ENCODE measurements around the gene IL19. TPM values are rescaled to one million over a fixed set of nuclear protein-coding genes. Genes with fewer than 3 reads are reported as not detected.
A peak's percentile ranks its signal among the peaks of the same experiment; 100 is the strongest.
"Not testable (repeated sequence)": the region's sequence is repeated elsewhere in the genome, so short reads cannot be mapped to it uniquely, and the experiment has no call there.

IL19 gene
- polyA plus RNA-seq, 3 donors from 2014 or later = not detected

- no peak overlapping the region for H3K27ac Mint-ChIP-seq
- H3K27me3 Mint-ChIP-seq (ENCODE audit: low read depth in 3 of 3) = peaks cover 0 to 3% (median 0%) of the 10 kb centered on the region in 3 donors
- H3K4me1 Mint-ChIP-seq = no peaks in the 10 kb centered on the region
- no peak for DNase-seq
- no peak overlapping the region for H3K4me3 Mint-ChIP-seq
- H3K36me3 Mint-ChIP-seq = no peaks in the 10 kb centered on the region
- H3K9me3 Mint-ChIP-seq = no peaks in the 10 kb centered on the region
Observed at GRCh38 chr1:206842854-206843253, 72.3 kb downstream of the IL19 start.

DNA sequence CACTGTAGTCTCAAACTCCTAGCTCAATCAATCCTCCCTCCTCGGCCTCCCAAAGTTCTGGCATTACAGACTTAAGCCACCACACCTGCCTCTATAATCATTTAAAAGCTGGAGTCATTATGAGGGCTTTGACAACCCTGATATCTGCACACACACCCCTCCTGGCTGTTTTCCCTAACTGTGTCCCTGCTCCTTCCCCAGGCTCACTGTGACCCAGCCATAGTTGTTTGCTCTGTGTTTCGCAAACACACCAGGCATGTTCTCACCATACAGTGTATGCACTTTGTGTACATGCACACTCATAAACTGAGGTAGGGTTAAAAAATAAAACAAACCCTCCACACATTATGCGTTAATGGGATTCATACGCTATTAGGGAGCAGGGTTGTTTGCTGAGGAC, 73.1 kb downstream of the IL19 start:
- no peak for DNase-seq
- Mint-ChIP-seq H3K9me3 (peaks cover 0 to 2% (median 0%) of the 10 kb centered on the region in 6 donors), H3K4me1 (no peaks in the 10 kb centered on the region), H3K27ac (no peak overlapping the region), H3K27me3 (ENCODE audit: low read depth in 3 of 3) (peaks cover 0 to 3% (median 0%) of the 10 kb centered on the region in 3 donors), H3K36me3 (no peaks in the 10 kb centered on the region), H3K4me3 (no peak overlapping the region)

DNA sequence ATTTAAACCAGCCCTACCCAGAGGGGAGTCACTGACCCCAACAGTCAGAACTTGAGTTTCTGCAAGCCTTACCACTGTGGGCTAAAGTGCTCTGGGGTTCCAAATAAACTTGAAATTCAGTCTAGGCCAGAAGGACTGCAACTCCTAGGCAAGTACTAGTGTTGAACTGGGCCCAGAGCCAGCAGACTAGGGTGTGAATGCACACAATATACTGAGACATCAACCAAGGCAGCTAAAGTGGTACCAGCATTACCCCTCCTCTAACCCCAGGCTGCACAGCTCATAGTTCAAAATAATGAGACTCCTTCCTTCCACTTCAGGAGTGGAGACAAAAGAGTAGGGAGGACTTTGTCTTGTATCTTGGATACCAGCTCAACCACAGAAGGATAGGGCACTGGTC, 75.9 kb downstream of the IL19 start:
- H3K36me3 Mint-ChIP-seq = no peaks in the 10 kb centered on the region
- no peak for DNase-seq
- peaks cover 0 to 3% (median 0%) of the 10 kb centered on the region in 6 donors for H3K9me3 Mint-ChIP-seq
- no peak overlapping the region for H3K27ac Mint-ChIP-seq
- H3K4me1 Mint-ChIP-seq = no peaks in the 10 kb centered on the region
- H3K4me3 Mint-ChIP-seq = no peak overlapping the region
- H3K27me3 Mint-ChIP-seq (ENCODE audit: low read depth in 3 of 3) = peaks cover 2 to 9% (median 6%) of the 10 kb centered on the region in 3 donors

- H3K27me3 Mint-ChIP-seq (ENCODE audit: low read depth in 3 of 3) = peaks cover 2 to 9% (median 9%) of the 10 kb centered on the region in 3 donors
- no peaks in the 10 kb centered on the region for H3K4me1 Mint-ChIP-seq
- DNase-seq = no peak
Observed at GRCh38 chr1:206847337-206847834, 76.8 kb downstream of the IL19 start.

DNA sequence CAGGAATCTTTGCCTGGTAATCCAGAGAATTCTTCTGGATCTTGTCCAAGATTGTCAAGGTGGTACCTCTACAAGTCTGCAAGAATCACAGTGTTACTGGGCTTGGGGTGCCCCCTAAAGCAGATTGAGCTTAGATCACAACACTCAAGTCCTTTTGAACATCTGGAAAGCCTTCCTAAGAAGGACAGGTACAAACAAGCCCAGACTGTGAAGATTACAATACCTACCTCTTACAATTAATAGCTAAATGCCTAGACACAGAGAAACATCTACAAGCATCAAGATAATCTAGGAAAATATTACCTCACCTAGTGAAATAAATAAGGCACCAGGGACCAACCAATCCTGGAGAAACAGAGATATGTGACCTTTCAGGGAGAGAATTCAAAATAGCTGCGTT, 77.4 kb downstream of the IL19 start:
- Mint-ChIP-seq H3K4me1 (no peaks in the 10 kb centered on the region), H3K27ac (no peak overlapping the region), H3K9me3 (peaks cover 0 to 3% (median 0%) of the 10 kb centered on the region in 6 donors), H3K27me3 (ENCODE audit: low read depth in 3 of 3) (peaks cover 2 to 10% (median 9%) of the 10 kb centered on the region in 3 donors), H3K36me3 (no peaks in the 10 kb centered on the region), H3K4me3 (no peak overlapping the region)
- DNase-seq = no peak

More at GRCh38 chr1:206847337-206847834, 76.8 kb downstream of the IL19 start:
- no peaks in the 10 kb centered on the region for H3K36me3 Mint-ChIP-seq
- peaks cover 0 to 3% (median 0%) of the 10 kb centered on the region in 6 donors for H3K9me3 Mint-ChIP-seq
- H3K4me3 Mint-ChIP-seq = no peak overlapping the region
- no peak overlapping the region for H3K27ac Mint-ChIP-seq

DNA sequence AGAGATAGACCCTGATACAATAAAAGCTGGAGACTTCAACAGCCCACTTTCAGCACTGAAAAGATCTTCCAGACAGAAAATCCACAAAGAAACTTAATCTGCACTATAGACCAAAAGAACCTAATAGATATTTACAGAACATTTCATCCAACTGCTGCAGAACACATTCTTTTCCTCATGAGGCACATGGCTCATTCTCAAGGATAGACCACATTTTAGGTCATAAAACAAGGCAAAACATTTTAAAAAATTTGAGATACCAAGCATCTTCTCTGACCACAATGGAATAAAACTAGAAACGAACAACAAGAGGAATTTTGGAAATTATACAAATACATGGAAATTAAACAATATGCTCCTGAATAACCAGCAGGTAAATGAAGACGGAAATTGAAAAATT, 79.8 kb downstream of the IL19 start:
- Mint-ChIP-seq H3K27ac (no peak overlapping the region), H3K27me3 (ENCODE audit: low read depth in 3 of 3) (peaks cover 2 to 10% (median 9%) of the 10 kb centered on the region in 3 donors), H3K4me3 (no peak overlapping the region), H3K4me1 (no peaks in the 10 kb centered on the region), H3K36me3 (no peaks in the 10 kb centered on the region), H3K9me3 (peaks cover 0 to 3% (median 0%) of the 10 kb centered on the region in 6 donors)
- DNase-seq = no peak

- Mint-ChIP-seq H3K4me1 (no peaks in the 10 kb centered on the region), H3K9me3 (peaks cover 0 to 3% (median 0%) of the 10 kb centered on the region in 6 donors), H3K4me3 (no peak overlapping the region), H3K27ac (no peak overlapping the region), H3K27me3 (ENCODE audit: low read depth in 3 of 3) (peaks cover 4 to 10% (median 7%) of the 10 kb centered on the region in 3 donors), H3K36me3 (no peaks in the 10 kb centered on the region)
- no peak for DNase-seq
Observed at GRCh38 chr1:206851341-206852010, 80.9 kb downstream of the IL19 start.

GRCh38 chr1:206852662-206853061, 82.1 kb downstream of the IL19 start:
- not testable (repeated sequence) for H3K4me3 Mint-ChIP-seq, H3K36me3 Mint-ChIP-seq, H3K27ac Mint-ChIP-seq, H3K4me1 Mint-ChIP-seq, DNase-seq, H3K9me3 Mint-ChIP-seq
- peaks cover 4 to 15% (median 9%) of the 10 kb centered on the region in 3 donors for H3K27me3 Mint-ChIP-seq (ENCODE audit: low read depth in 3 of 3)

- peaks cover 4 to 15% (median 9%) of the 10 kb centered on the region in 3 donors for H3K27me3 Mint-ChIP-seq (ENCODE audit: low read depth in 3 of 3)
- not testable (repeated sequence) for DNase-seq, H3K4me3 Mint-ChIP-seq, H3K9me3 Mint-ChIP-seq, H3K27ac Mint-ChIP-seq, H3K4me1 Mint-ChIP-seq, H3K36me3 Mint-ChIP-seq
Observed at GRCh38 chr1:206853696-206854095, 83.1 kb downstream of the IL19 start.

- Mint-ChIP-seq H3K27ac (no peak overlapping the region), H3K27me3 (ENCODE audit: low read depth in 3 of 3) (peaks cover 4 to 15% (median 9%) of the 10 kb centered on the region in 3 donors), H3K9me3 (no peaks in the 10 kb centered on the region), H3K4me1 (no peaks in the 10 kb centered on the region), H3K36me3 (no peaks in the 10 kb centered on the region), H3K4me3 (no peak overlapping the region)
- DNase-seq = no peak
Observed at GRCh38 chr1:206854401-206855129, 84.0 kb downstream of the IL19 start.

- Mint-ChIP-seq H3K4me1 (no peaks in the 10 kb centered on the region), H3K27ac (no peak overlapping the region), H3K36me3 (no peaks in the 10 kb centered on the region), H3K4me3 (no peak overlapping the region), H3K27me3 (ENCODE audit: low read depth in 3 of 3) (peaks cover 3 to 9% (median 6%) of the 10 kb centered on the region in 3 donors), H3K9me3 (no peaks in the 10 kb centered on the region)
- DNase-seq = no peak
Observed at GRCh38 chr1:206855859-206856258, 85.3 kb downstream of the IL19 start.

GRCh38 chr1:206856674-206857464, 86.3 kb downstream of the IL19 start:
- no peak overlapping the region for H3K27ac Mint-ChIP-seq
- no peak overlapping the region for H3K4me3 Mint-ChIP-seq
- no peaks in the 10 kb centered on the region for H3K4me1 Mint-ChIP-seq
- peaks cover 0 to 4% (median 3%) of the 10 kb centered on the region in 3 donors for H3K36me3 Mint-ChIP-seq
- peaks cover 2 to 6% (median 6%) of the 10 kb centered on the region in 3 donors for H3K27me3 Mint-ChIP-seq (ENCODE audit: low read depth in 3 of 3)
- peak in 2 of 3 donors; percentile 12 to 16 for DNase-seq
- H3K9me3 Mint-ChIP-seq = no peaks in the 10 kb centered on the region

- no peaks in the 10 kb centered on the region for H3K9me3 Mint-ChIP-seq
Observed at GRCh38 chr1:206859082-206859521, 88.5 kb downstream of the IL19 start.

More at GRCh38 chr1:206859082-206859521, 88.5 kb downstream of the IL19 start:
- H3K4me3 Mint-ChIP-seq = no peak overlapping the region
- H3K4me1 Mint-ChIP-seq = no peaks in the 10 kb centered on the region
- peaks cover 0 to 4% (median 3%) of the 10 kb centered on the region in 3 donors for H3K36me3 Mint-ChIP-seq
- no peak for DNase-seq
- peaks cover 2 to 12% (median 4%) of the 10 kb centered on the region in 3 donors for H3K27me3 Mint-ChIP-seq (ENCODE audit: low read depth in 3 of 3)
- no peak overlapping the region for H3K27ac Mint-ChIP-seq

All from immature natural killer cell (primary cell).